Nephron progenitor cell (in vitro differentiated cells): ENCODE data around the gene PALM.
"Not testable (repeated sequence)": the region's sequence is repeated elsewhere in the genome, so short reads cannot be mapped to it uniquely, and the experiment has no call there.

ENCODE experiments used
- DNase-seq: peaks from one replicate; pipeline ENCODE4 v3.0.0; 2021
- H3K27ac Mint-ChIP-seq: 2 replicates; pipeline ENCODE4 v1.8.0; 2021; ENCODE audit warnings: mild to moderate bottlenecking, moderate library complexity, mixed read lengths
- H3K27me3 Mint-ChIP-seq: 2 replicates; pipeline ENCODE4 v1.8.0; 2021; ENCODE audit warnings: mild to moderate bottlenecking, low read depth, mixed read lengths; ENCODE audit not compliant: poor library complexity
- H3K36me3 Mint-ChIP-seq: 2 replicates; pipeline ENCODE4 v1.8.0; 2021; ENCODE audit warnings: low read depth, mixed read lengths
- H3K4me1 Mint-ChIP-seq: 2 replicates; pipeline ENCODE4 v1.8.0; 2021; ENCODE audit warnings: mixed read lengths
- H3K4me3 Mint-ChIP-seq: 2 replicates; pipeline ENCODE4 v1.8.0; 2021; ENCODE audit warnings: mild to moderate bottlenecking, moderate library complexity, mixed read lengths
- H3K9me3 Mint-ChIP-seq: 2 replicates; pipeline ENCODE4 v1.8.0; 2021; ENCODE audit warnings: mild to moderate bottlenecking, moderate library complexity, mixed read lengths
- CTCF ChIP-seq: fragments of 200-600 bp; sonication (generic); IDR thresholded peaks from 2 replicates; pipeline ENCODE4 v1.5.0; 2021; ENCODE audit warnings: antibody characterized with exemption

PALM gene

GRCh38 chr19:663682-664117 is 45.0 kb upstream of the PALM start:
- Mint-ChIP-seq H3K36me3 (no peaks in the 10 kb centered on the region), H3K4me1 (peaks cover 24% of the 10 kb centered on the region), H3K9me3 (peaks cover 17% of the 10 kb centered on the region), H3K27ac (no peak overlapping the region), H3K27me3 (peaks cover 4% of the 10 kb centered on the region), H3K4me3 (peak overlapping the region; percentile 80)
- DNase-seq, result no peak
- TF ChIP-seq CTCF, result no peak

- Mint-ChIP-seq H3K36me3 (no peaks in the 10 kb centered on the region), H3K27me3 (peaks cover 4% of the 10 kb centered on the region), H3K4me3 (peak overlapping the region; percentile 56), H3K27ac (no peak overlapping the region), H3K9me3 (peaks cover 24% of the 10 kb centered on the region), H3K4me1 (peaks cover 18% of the 10 kb centered on the region)
- peak; percentile 97 for DNase-seq
- peak; percentile 90 for TF ChIP-seq CTCF
Observed at GRCh38 chr19:664913-665443, 43.8 kb upstream of the PALM start.

GRCh38 chr19:666985-667573 is 41.7 kb upstream of the PALM start:
- H3K9me3 Mint-ChIP-seq, result peaks cover 24% of the 10 kb centered on the region

GRCh38 chr19:668675-669434 is 39.9 kb upstream of the PALM start:
- not testable (repeated sequence) for H3K27me3 Mint-ChIP-seq, DNase-seq, H3K4me1 Mint-ChIP-seq, H3K4me3 Mint-ChIP-seq, H3K27ac Mint-ChIP-seq, H3K36me3 Mint-ChIP-seq
- H3K9me3 Mint-ChIP-seq, result peaks cover 24% of the 10 kb centered on the region

More at GRCh38 chr19:666985-667573, 41.7 kb upstream of the PALM start:
- not testable (repeated sequence) for H3K4me3 Mint-ChIP-seq, H3K36me3 Mint-ChIP-seq, H3K27ac Mint-ChIP-seq, DNase-seq, H3K27me3 Mint-ChIP-seq, H3K4me1 Mint-ChIP-seq

- H3K9me3 Mint-ChIP-seq, result peaks cover 24% of the 10 kb centered on the region
- no peak overlapping the region for H3K4me3 Mint-ChIP-seq
- TF ChIP-seq CTCF, result no peak
- DNase-seq, result no peak
- peaks cover 13% of the 10 kb centered on the region for H3K27me3 Mint-ChIP-seq
- H3K36me3 Mint-ChIP-seq, result no peaks in the 10 kb centered on the region
- no peak overlapping the region for H3K27ac Mint-ChIP-seq
- peaks cover 15% of the 10 kb centered on the region for H3K4me1 Mint-ChIP-seq
Observed at GRCh38 chr19:670609-671075, 38.1 kb upstream of the PALM start.

- Mint-ChIP-seq H3K27ac (no peak overlapping the region), H3K9me3 (no peaks in the 10 kb centered on the region), H3K27me3 (peaks cover 22% of the 10 kb centered on the region), H3K4me3 (peak overlapping the region; percentile 62), H3K36me3 (no peaks in the 10 kb centered on the region), H3K4me1 (peaks cover 20% of the 10 kb centered on the region)
- TF ChIP-seq CTCF, result no peak
- DNase-seq, result no peak
Observed at GRCh38 chr19:674282-675151, 34.2 kb upstream of the PALM start.
